Measurements from ENCODE around the gene GAB4.

GAB4 gene

GRCh38 chr22:16987822-16988221 lies 20.2 kb downstream of the GAB4 start:
- no peak for DNase-seq (ENCODE audit: low read depth)

GRCh38 chr22:16975155-16975885 lies 32.7 kb downstream of the GAB4 start:
- DNase-seq (ENCODE audit: low read depth), result no peak

GRCh38 chr22:16974298-16975084 lies 33.5 kb downstream of the GAB4 start:
- DNase-seq (ENCODE audit: low read depth), result no peak

- no peak for DNase-seq (ENCODE audit: low read depth)
Measured at GRCh38 chr22:16973591-16974297, 34.3 kb downstream of the GAB4 start.

- DNase-seq (ENCODE audit: low read depth), result no peak
Measured at GRCh38 chr22:16972311-16972710, 35.7 kb downstream of the GAB4 start.

- no peak for DNase-seq (ENCODE audit: low read depth)
Measured at GRCh38 chr22:16970446-16970845, 37.6 kb downstream of the GAB4 start.

- DNase-seq (ENCODE audit: low read depth), result no peak
Measured at GRCh38 chr22:16969508-16970327, 38.3 kb downstream of the GAB4 start.

GRCh38 chr22:16968218-16968595 lies 39.8 kb downstream of the GAB4 start:
- no peak for DNase-seq (ENCODE audit: low read depth)

- DNase-seq (ENCODE audit: low read depth), result no peak
Measured at GRCh38 chr22:16967453-16968217, 40.4 kb downstream of the GAB4 start.

GRCh38 chr22:16966251-16966650 lies 41.8 kb downstream of the GAB4 start:
- DNase-seq (ENCODE audit: low read depth), result no peak

- no peak for DNase-seq (ENCODE audit: low read depth)
Measured at GRCh38 chr22:16965560-16965959, 42.5 kb downstream of the GAB4 start.

GRCh38 chr22:16965083-16965482 lies 42.9 kb downstream of the GAB4 start:
- DNase-seq (ENCODE audit: low read depth), result no peak

- DNase-seq (ENCODE audit: low read depth), result no peak
Measured at GRCh38 chr22:16964366-16964765, 43.7 kb downstream of the GAB4 start.

GRCh38 chr22:16963189-16963945 lies 44.7 kb downstream of the GAB4 start:
- DNase-seq (ENCODE audit: low read depth), result no peak

- DNase-seq (ENCODE audit: low read depth), result no peak
Measured at GRCh38 chr22:16962501-16962900, 45.5 kb downstream of the GAB4 start.

- DNase-seq (ENCODE audit: low read depth), result no peak
Measured at GRCh38 chr22:16961477-16962186, 46.4 kb downstream of the GAB4 start.

GRCh38 chr22:16960884-16961249 lies 47.2 kb downstream of the GAB4 start:
- no peak for DNase-seq (ENCODE audit: low read depth)

GRCh38 chr22:16960220-16960883 lies 47.7 kb downstream of the GAB4 start:
- DNase-seq (ENCODE audit: low read depth), result no peak

GRCh38 chr22:16959345-16959930 lies 48.6 kb downstream of the GAB4 start:
- DNase-seq (ENCODE audit: low read depth), result no peak
